Vagina (tissue), 2 donors: ENCODE results near the gene BCR. TPM values are rescaled to one million over a fixed set of nuclear protein-coding genes. Genes with fewer than 3 reads are reported as not detected.

Experiments
- DNase-seq, 2 donors: peaks; one replicate each; pipeline ENCODE4 v3.0.0-alpha.2; 2017; ENCODE audit errors: extremely low spot score in 2 of 2
- H3K27ac ChIP-seq: fragments of 200-600 bp; sonication (generic); one replicate; pipeline ENCODE4 v1.5.1; 2019
- H3K27me3 ChIP-seq: fragments of 200-600 bp; sonication (generic); one replicate; pipeline ENCODE4 v1.5.1; 2019
- H3K36me3 ChIP-seq, 2 donors: fragments of 200-600 bp; sonication (generic); one replicate each; pipeline ENCODE4 v1.5.1; 2017 to 2019
- H3K4me1 ChIP-seq: fragments of 200-600 bp; sonication (generic); one replicate; pipeline ENCODE4 v1.5.1; 2019
- H3K4me3 ChIP-seq, 2 donors: fragments of 200-600 bp; sonication (generic); 1 replicate in 1 of 2; 2 replicates in 1 of 2; pipeline ENCODE4 v1.5.1; 2016 to 2019
- H3K9me3 ChIP-seq: fragments of 200-600 bp; sonication (generic); one replicate; pipeline ENCODE4 v1.5.1; 2019
- POLR2A ChIP-seq, 2 donors: fragments of 450-650 bp; IDR thresholded peaks; one replicate each; pipeline ENCODE4 v1.6.1; 2017; ENCODE audit warnings: antibody characterized with exemption in 2 of 2, mild to moderate bottlenecking in 2 of 2, moderate library complexity in 2 of 2
- POLR2AphosphoS5 ChIP-seq, 2 donors: sonication (generic); formaldehyde crosslinking; IDR thresholded peaks; one replicate each; pipeline ENCODE4 v1.9.0; 2017; ENCODE audit warnings: antibody characterized with exemption in 2 of 2, mild to moderate bottlenecking in 2 of 2, low read depth in 1 of 2; ENCODE audit not compliant: insufficient read depth in 1 of 2
- intact Hi-C: fragments of 100-400 bp; cut with DNase I; formaldehyde crosslinking; loops from one replicate; pipeline ENCODE4 v1.15.1; 2023
- total RNA-seq: library from RNA; depleted of rRNA; stranded (reverse); fragments of >200 nt; gene quantifications from one replicate; pipeline ENCODE4 v1.2.3, GENCODE V29; 2016
- TF ChIP-seq, protein P1 (sequence below), 3 experiments: fragments of 450-650 bp in 2 of 3; fragments of 200-600 bp in 1 of 3; sonication (generic) in 1 of 3; IDR thresholded peaks; one replicate each; pipeline ENCODE4 v1.5.1; 2017 to 2019; ENCODE audit warnings: antibody characterized with exemption in 3 of 3, mild to moderate bottlenecking in 2 of 3, moderate library complexity in 2 of 3

Gene BCR
- total RNA-seq, 1 donor from 2014 or later = 52.5 TPM

DNA sequence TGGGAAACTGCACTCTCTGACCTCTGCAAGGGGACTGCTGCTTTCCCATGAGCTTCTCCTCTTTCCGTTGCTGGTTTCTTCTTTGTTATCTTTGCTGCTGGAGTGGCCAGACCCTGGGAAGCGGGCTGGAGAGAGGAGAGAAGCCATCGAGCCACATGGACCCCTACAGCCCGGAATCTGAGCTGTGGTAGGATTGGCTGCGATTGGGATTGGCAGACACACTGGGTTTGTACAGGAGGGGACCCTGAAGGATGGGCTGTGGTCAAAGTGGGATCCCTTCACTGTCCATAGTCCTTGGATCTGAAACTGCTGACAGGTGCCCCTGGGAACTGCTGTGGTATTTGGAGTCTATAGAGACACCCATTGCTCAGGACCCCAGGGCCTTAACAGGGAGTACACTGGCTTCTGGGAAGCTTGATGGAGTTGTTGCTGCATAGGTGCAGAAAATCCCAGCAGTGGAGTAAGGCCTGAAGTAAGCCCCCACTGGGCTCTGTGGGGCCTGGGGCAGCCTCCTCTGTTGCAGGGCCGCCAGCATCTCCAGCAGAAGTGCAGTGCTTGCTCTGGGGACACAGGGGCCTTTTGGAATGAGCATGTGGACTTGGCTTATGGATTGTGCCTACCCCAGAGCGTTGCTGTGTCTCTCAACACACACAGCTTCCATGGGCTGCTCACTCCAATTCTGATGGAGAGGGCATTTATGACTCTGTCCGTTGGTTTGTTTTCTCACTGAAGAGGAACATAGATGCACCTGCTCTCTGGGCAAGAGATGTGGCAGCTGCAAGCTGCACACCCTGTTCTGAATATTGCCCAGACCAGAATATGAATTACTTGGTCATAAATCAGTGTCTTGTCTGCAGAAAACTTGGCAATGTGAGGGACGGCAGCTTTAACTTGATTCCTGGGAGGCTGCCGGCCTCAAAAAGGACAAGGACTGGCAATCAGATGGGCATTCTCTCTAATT, 32.0 kb downstream of the BCR start:
- Histone ChIP-seq H3K36me3 (no peaks in the 10 kb centered on the region), H3K27me3 (no peaks in the 10 kb centered on the region), H3K4me3 (no peak overlapping the region), H3K4me1 (peaks cover 32% of the 10 kb centered on the region), H3K27ac (no peak overlapping the region), H3K9me3 (no peaks in the 10 kb centered on the region)
- TF ChIP-seq, protein P1, sequence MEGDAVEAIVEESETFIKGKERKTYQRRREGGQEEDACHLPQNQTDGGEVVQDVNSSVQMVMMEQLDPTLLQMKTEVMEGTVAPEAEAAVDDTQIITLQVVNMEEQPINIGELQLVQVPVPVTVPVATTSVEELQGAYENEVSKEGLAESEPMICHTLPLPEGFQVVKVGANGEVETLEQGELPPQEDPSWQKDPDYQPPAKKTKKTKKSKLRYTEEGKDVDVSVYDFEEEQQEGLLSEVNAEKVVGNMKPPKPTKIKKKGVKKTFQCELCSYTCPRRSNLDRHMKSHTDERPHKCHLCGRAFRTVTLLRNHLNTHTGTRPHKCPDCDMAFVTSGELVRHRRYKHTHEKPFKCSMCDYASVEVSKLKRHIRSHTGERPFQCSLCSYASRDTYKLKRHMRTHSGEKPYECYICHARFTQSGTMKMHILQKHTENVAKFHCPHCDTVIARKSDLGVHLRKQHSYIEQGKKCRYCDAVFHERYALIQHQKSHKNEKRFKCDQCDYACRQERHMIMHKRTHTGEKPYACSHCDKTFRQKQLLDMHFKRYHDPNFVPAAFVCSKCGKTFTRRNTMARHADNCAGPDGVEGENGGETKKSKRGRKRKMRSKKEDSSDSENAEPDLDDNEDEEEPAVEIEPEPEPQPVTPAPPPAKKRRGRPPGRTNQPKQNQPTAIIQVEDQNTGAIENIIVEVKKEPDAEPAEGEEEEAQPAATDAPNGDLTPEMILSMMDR (IDR thresholded peaks at IDR 0.05) = no peak
- TF ChIP-seq POLR2A (IDR thresholded peaks at IDR 0.05) (no peak), POLR2AphosphoS5 (IDR thresholded peaks at IDR 0.05; ENCODE audit: insufficient read depth in 1 of 2, low read depth in 1 of 2) (no peak)
- DNase-seq = no peak
- intact Hi-C loops = no loop called here

DNA sequence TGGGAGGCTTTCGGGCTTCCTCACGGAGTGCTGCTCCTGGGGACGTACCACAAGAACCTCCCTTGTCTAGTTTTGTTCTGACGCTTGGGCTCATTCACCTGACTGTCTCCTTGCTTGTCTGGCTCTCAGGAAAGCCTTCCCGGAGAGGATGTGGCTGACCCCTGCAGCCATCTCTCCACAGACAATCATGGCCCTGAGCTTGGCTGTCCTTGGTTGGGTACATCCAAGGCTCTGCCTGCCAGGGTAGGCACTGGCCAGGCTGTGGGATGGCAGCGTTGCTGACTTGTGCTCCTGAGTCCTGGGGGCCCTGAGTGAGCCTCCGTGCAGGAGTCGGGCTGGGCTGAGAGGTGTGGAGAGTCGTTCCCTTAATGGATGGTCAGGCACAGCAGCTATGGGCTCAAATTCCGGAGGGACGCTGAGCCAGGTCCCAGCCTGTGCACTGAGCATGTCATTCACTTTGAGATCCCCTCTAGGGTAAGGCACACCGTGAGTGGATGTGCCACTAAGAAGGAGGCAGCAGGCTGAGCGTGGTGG, 32.8 kb downstream of the BCR start:
- H3K27me3 ChIP-seq = no peaks in the 10 kb centered on the region
- no peak overlapping the region for H3K4me3 ChIP-seq
- H3K4me1 ChIP-seq = peaks cover 36% of the 10 kb centered on the region
- TF ChIP-seq POLR2A (IDR thresholded peaks at IDR 0.05) (no peak), POLR2AphosphoS5 (IDR thresholded peaks at IDR 0.05; ENCODE audit: insufficient read depth in 1 of 2, low read depth in 1 of 2) (no peak)
- TF ChIP-seq, protein P1 (IDR thresholded peaks at IDR 0.05) = no peak
- intact Hi-C loops = no loop called here
- no peak for DNase-seq
- H3K9me3 ChIP-seq = no peaks in the 10 kb centered on the region
- no peaks in the 10 kb centered on the region for H3K36me3 ChIP-seq
- no peak overlapping the region for H3K27ac ChIP-seq

DNA sequence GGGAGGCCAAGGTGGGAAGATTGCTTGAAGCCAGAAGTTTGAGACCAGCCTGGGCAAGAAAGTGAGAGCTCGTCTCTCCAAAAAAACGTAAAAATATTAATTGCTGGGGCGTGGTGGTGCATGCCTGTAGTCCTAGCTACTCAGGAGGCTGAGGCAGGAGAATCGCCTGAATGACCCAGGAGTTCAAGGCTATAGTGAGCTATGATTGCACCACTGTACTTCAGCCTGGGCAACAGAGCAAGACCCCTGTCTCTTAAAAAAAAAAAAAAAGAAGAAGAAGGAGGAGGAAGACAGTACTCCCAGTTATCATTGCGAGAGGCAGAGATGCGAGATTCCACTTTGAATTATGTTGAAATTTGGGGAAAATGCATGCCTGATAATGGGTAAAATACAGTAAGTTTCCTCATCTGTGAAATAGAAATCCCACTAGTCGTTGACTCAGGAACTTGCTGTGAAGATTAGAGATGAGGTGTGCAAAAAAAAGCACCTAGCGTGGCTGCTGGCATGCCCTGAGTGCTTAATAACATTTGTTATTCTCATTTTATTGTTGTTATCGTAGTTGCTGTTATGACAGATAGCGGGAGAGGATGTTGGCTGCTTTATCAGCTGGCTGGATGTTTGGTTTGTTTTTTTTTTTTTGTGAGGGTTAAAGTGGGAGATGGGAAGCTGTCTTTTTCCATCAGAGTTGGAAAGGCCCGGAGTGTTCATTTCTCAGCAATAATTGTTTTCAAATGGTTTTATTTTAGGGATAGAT, 33.4 kb downstream of the BCR start:
- Histone ChIP-seq H3K9me3 (no peaks in the 10 kb centered on the region), H3K36me3 (no peaks in the 10 kb centered on the region), H3K27ac (no peak overlapping the region), H3K27me3 (no peaks in the 10 kb centered on the region), H3K4me3 (no peak overlapping the region), H3K4me1 (peaks cover 43% of the 10 kb centered on the region)
- no peak for DNase-seq
- intact Hi-C loops = no loop called here
- TF ChIP-seq, protein P1 (IDR thresholded peaks at IDR 0.05) = no peak
- TF ChIP-seq POLR2AphosphoS5 (IDR thresholded peaks at IDR 0.05; ENCODE audit: insufficient read depth in 1 of 2, low read depth in 1 of 2) (no peak), POLR2A (IDR thresholded peaks at IDR 0.05) (no peak)

DNA sequence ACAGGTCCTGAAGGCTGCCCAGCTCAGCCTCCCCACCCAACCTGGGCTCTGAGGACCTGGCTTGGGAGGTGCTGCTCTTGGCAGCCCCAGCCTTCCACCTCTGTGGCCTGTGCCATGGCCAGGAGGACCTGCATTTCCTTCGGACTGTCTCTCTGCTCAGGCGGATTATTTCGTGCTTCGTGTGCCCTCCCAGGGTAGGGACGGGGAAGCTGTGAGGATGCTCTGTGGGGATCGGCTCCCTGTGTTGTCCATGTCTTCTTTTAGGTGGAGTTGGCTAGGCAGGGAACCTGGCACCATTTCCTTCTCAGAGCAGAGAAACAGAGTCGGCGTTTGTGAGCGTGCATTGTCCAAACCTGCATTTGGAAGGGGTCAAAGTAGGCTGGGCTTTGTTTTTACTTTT, 34.1 kb downstream of the BCR start:
- TF ChIP-seq POLR2AphosphoS5 (IDR thresholded peaks at IDR 0.05; ENCODE audit: insufficient read depth in 1 of 2, low read depth in 1 of 2) (no peak), POLR2A (IDR thresholded peaks at IDR 0.05) (no peak)
- TF ChIP-seq, protein P1 (IDR thresholded peaks at IDR 0.05) = no peak
- intact Hi-C loops = no loop called here
- Histone ChIP-seq H3K4me1 (peaks cover 49% of the 10 kb centered on the region), H3K36me3 (no peaks in the 10 kb centered on the region), H3K27ac (no peak overlapping the region), H3K4me3 (no peak overlapping the region), H3K27me3 (no peaks in the 10 kb centered on the region), H3K9me3 (no peaks in the 10 kb centered on the region)
- no peak for DNase-seq
